Rectal smooth muscle tissue (tissue), 1 donor: ENCODE results near the gene MTG2.

Experiments
- H3K27ac ChIP-seq: one replicate; pipeline ENCODE4 v1.7.0; 2013; ENCODE audit warnings: low read depth, low read length, inconsistent platforms
- H3K27me3 ChIP-seq: one replicate; pipeline ENCODE4 v1.7.0; 2013; ENCODE audit warnings: low read length; ENCODE audit not compliant: control insufficient read depth, insufficient read depth
- H3K36me3 ChIP-seq: one replicate; pipeline ENCODE4 v1.7.0; 2013; ENCODE audit warnings: low read length; ENCODE audit not compliant: control insufficient read depth, insufficient read depth
- H3K4me1 ChIP-seq: one replicate; pipeline ENCODE4 v1.7.0; 2013; ENCODE audit warnings: low read length; ENCODE audit not compliant: control insufficient read depth, insufficient read depth
- H3K4me3 ChIP-seq: one replicate; pipeline ENCODE4 v1.7.0; 2013; ENCODE audit warnings: low read length
- H3K9ac ChIP-seq: one replicate; pipeline ENCODE4 v1.7.0; 2013; ENCODE audit warnings: low read length

Gene MTG2

GRCh38 chr20:62198931-62199330 is 16.1 kb downstream of the MTG2 start:
- Histone ChIP-seq H3K27ac (no peak overlapping the region), H3K4me1 (no peaks in the 10 kb centered on the region), H3K27me3 (no peaks in the 10 kb centered on the region), H3K4me3 (no peak overlapping the region), H3K36me3 (peaks cover 27% of the 10 kb centered on the region), H3K9ac (no peak overlapping the region)

GRCh38 chr20:62200491-62201172 is 17.8 kb downstream of the MTG2 start:
- Histone ChIP-seq H3K27me3 (no peaks in the 10 kb centered on the region), H3K36me3 (peaks cover 27% of the 10 kb centered on the region)

GRCh38 chr20:62201173-62202082 is 18.6 kb downstream of the MTG2 start:
- H3K27me3 ChIP-seq: no peaks in the 10 kb centered on the region
- no peak overlapping the region for H3K4me3 ChIP-seq
- H3K27ac ChIP-seq: no peak overlapping the region
- no peaks in the 10 kb centered on the region for H3K4me1 ChIP-seq
- no peak overlapping the region for H3K9ac ChIP-seq
- peaks cover 27% of the 10 kb centered on the region for H3K36me3 ChIP-seq

More at GRCh38 chr20:62200491-62201172, 17.8 kb downstream of the MTG2 start:
- no peaks in the 10 kb centered on the region for H3K4me1 ChIP-seq
- no peak overlapping the region for H3K9ac ChIP-seq
- H3K27ac ChIP-seq: no peak overlapping the region
- H3K4me3 ChIP-seq: no peak overlapping the region

GRCh38 chr20:62202083-62202395 is 19.2 kb downstream of the MTG2 start:
- H3K9ac ChIP-seq: no peak overlapping the region
- no peak overlapping the region for H3K4me3 ChIP-seq
- no peak overlapping the region for H3K27ac ChIP-seq
- peaks cover 27% of the 10 kb centered on the region for H3K36me3 ChIP-seq
- H3K4me1 ChIP-seq: no peaks in the 10 kb centered on the region
- no peaks in the 10 kb centered on the region for H3K27me3 ChIP-seq

- Histone ChIP-seq H3K36me3 (peaks cover 24% of the 10 kb centered on the region), H3K9ac (no peak overlapping the region)
Measured at GRCh38 chr20:62202676-62203377, 20.0 kb downstream of the MTG2 start.

GRCh38 chr20:62203378-62204030 is 20.7 kb downstream of the MTG2 start:
- Histone ChIP-seq H3K27ac (no peak overlapping the region), H3K4me1 (no peaks in the 10 kb centered on the region), H3K36me3 (peaks cover 20% of the 10 kb centered on the region), H3K27me3 (no peaks in the 10 kb centered on the region), H3K4me3 (no peak overlapping the region), H3K9ac (no peak overlapping the region)

More at GRCh38 chr20:62202676-62203377, 20.0 kb downstream of the MTG2 start:
- Histone ChIP-seq H3K4me1 (no peaks in the 10 kb centered on the region), H3K4me3 (no peak overlapping the region), H3K27me3 (no peaks in the 10 kb centered on the region), H3K27ac (no peak overlapping the region)

- Histone ChIP-seq H3K36me3 (peaks cover 11% of the 10 kb centered on the region), H3K27ac (no peak overlapping the region), H3K4me3 (no peak overlapping the region), H3K4me1 (no peaks in the 10 kb centered on the region), H3K9ac (no peak overlapping the region), H3K27me3 (peaks cover 10% of the 10 kb centered on the region)
Measured at GRCh38 chr20:62205618-62206387, 23.0 kb downstream of the MTG2 start.

- no peaks in the 10 kb centered on the region for H3K4me1 ChIP-seq
- H3K36me3 ChIP-seq: peaks cover 7% of the 10 kb centered on the region
- no peak overlapping the region for H3K9ac ChIP-seq
- peaks cover 14% of the 10 kb centered on the region for H3K27me3 ChIP-seq
- H3K27ac ChIP-seq: no peak overlapping the region
- H3K4me3 ChIP-seq: no peak overlapping the region
Measured at GRCh38 chr20:62206388-62206775, 23.6 kb downstream of the MTG2 start.

GRCh38 chr20:62208061-62208794 is 25.4 kb downstream of the MTG2 start:
- no peaks in the 10 kb centered on the region for H3K4me1 ChIP-seq
- H3K36me3 ChIP-seq: peaks cover under 1% of the 10 kb centered on the region
- no peak overlapping the region for H3K4me3 ChIP-seq
- H3K27me3 ChIP-seq: peaks cover 24% of the 10 kb centered on the region
- no peak overlapping the region for H3K27ac ChIP-seq
- no peak overlapping the region for H3K9ac ChIP-seq

- no peak overlapping the region for H3K27ac ChIP-seq
- no peak overlapping the region for H3K9ac ChIP-seq
- H3K4me1 ChIP-seq: no peaks in the 10 kb centered on the region
Measured at GRCh38 chr20:62208795-62209755, 26.2 kb downstream of the MTG2 start.

More at GRCh38 chr20:62208795-62209755, 26.2 kb downstream of the MTG2 start:
- peaks cover 24% of the 10 kb centered on the region for H3K27me3 ChIP-seq
- H3K4me3 ChIP-seq: no peak overlapping the region
- no peaks in the 10 kb centered on the region for H3K36me3 ChIP-seq
